ENCODE results near the gene ELF1. TPM values are rescaled to one million over a fixed set of nuclear protein-coding genes. Genes with fewer than 3 reads are reported as not detected.

Gene ELF1
- total and polyA plus RNA-seq, 12 donors, result 9.9 to 60.5 (median 38.2) TPM

DNA sequence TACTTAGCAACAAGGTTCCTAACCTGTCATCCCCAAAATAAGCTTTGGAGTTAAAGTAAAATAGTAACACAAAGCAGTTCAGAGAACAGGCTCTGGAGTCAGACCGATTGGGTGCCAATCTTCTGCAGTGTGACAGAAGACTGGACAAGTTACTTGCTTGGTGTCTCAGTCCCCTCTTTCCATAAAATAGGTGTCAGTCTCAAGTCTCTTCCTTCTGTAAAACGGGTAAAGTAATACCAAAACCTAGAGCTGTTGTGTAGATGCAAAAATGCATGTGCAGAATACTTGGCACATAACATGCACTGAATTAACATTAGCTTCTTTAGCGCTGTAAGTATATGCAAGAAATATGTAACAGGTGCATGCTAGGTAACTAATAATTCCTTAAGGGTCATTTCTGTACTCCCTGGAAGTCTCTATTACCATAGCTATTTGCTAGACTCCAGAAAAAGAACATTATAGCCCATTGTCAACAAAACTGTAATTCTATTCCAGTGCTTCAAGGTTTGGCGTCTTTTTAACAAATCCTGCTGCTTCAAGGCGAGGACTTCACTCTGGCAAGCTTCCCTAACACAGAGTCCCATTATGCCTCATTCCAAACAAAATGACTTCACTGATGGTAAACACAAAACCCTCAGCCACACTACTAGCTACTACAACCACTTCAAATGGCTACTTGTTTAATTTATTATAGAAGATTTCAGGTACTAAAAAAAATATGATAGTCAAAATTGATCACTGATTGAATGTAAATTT lies 32.8 kb downstream of the ELF1 start:
- TF ChIP-seq, protein P1, sequence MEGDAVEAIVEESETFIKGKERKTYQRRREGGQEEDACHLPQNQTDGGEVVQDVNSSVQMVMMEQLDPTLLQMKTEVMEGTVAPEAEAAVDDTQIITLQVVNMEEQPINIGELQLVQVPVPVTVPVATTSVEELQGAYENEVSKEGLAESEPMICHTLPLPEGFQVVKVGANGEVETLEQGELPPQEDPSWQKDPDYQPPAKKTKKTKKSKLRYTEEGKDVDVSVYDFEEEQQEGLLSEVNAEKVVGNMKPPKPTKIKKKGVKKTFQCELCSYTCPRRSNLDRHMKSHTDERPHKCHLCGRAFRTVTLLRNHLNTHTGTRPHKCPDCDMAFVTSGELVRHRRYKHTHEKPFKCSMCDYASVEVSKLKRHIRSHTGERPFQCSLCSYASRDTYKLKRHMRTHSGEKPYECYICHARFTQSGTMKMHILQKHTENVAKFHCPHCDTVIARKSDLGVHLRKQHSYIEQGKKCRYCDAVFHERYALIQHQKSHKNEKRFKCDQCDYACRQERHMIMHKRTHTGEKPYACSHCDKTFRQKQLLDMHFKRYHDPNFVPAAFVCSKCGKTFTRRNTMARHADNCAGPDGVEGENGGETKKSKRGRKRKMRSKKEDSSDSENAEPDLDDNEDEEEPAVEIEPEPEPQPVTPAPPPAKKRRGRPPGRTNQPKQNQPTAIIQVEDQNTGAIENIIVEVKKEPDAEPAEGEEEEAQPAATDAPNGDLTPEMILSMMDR (IDR thresholded peaks at IDR 0.05), result no peak
- Histone ChIP-seq H3K27ac (peak overlapping the region in 8 of 10 donors; percentile 7 to 91 (median 86)), H3K27me3 (no peaks in the 10 kb centered on the region), H3K4me3 (peak overlapping the region in 5 of 10 donors; percentile 29 to 54 (median 39)), H3K36me3 (peaks cover 0 to 7% (median 0%) of the 10 kb centered on the region in 9 donors), H3K9me3 (no peaks in the 10 kb centered on the region), H3K4me1 (peaks cover 7 to 78% (median 52%) of the 10 kb centered on the region in 9 donors)
- ATAC-seq (peak in 2 of 8 donors; percentile 45 to 46), DNase-seq (no peak)
- WGBS, 2 donors, result 33 to 57% methylated on average over 5 of the region's 5 CpGs
- intact Hi-C loops (cut with DNase I), result loop anchor here in 5 of 10 donors (1.0 to 10.0 kb wide), 3 partner anchors 15 to 71 kb away; no protein-coding TSS in a partner anchor

DNA sequence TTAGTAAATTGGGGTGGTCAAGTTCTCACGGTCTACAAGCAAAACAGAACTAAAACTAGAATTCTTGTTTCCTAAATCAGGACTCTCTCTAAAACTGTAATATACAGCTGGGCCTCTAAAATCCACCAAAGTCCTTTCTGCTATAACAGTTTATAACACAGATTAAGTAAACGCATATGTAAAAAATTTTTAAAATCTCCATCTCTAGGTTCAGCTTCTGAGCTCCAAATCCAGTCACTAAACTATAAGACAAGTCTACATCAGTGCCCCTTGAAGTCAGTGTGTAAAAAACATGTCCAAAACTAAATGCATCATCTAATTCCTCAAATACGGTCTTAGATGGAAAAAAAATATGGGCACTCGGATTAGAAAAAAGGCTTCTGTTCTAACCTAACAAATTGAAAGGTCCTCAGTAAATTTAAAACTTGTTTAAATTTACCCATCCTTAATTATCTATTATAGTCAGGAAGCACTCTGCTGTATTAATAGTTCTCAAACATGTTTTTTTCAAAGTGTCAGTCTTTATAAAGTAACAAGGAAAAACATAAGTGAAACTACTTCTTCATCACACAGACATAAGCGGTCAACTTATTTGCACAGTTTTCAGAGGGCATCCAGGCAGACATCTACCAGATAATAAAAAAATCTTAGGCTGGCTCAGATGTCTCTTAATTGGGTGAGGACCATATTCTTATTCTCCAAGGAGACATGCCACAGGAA lies 33.6 kb downstream of the ELF1 start:
- H3K4me3 ChIP-seq, result peak overlapping the region in 6 of 10 donors; percentile 29 to 54 (median 39)
- 49 to 69% methylated on average over 5 of the region's 5 CpGs for WGBS, 2 donors
- H3K9me3 ChIP-seq, result no peaks in the 10 kb centered on the region
- DNase-seq, result no peak
- intact Hi-C loops (cut with DNase I), result loop anchor here in 5 of 10 donors (1.0 to 10.0 kb wide), 3 partner anchors 16 to 72 kb away; no protein-coding TSS in a partner anchor
- peak overlapping the region in 9 of 10 donors; percentile 7 to 91 (median 85) for H3K27ac ChIP-seq
- no peak for ATAC-seq
- peaks cover 7 to 78% (median 57%) of the 10 kb centered on the region in 9 donors for H3K4me1 ChIP-seq
- no peaks in the 10 kb centered on the region for H3K27me3 ChIP-seq
- peaks cover 0 to 14% (median 0%) of the 10 kb centered on the region in 9 donors for H3K36me3 ChIP-seq
- TF ChIP-seq, protein P1 (IDR thresholded peaks at IDR 0.05), result no peak

DNA sequence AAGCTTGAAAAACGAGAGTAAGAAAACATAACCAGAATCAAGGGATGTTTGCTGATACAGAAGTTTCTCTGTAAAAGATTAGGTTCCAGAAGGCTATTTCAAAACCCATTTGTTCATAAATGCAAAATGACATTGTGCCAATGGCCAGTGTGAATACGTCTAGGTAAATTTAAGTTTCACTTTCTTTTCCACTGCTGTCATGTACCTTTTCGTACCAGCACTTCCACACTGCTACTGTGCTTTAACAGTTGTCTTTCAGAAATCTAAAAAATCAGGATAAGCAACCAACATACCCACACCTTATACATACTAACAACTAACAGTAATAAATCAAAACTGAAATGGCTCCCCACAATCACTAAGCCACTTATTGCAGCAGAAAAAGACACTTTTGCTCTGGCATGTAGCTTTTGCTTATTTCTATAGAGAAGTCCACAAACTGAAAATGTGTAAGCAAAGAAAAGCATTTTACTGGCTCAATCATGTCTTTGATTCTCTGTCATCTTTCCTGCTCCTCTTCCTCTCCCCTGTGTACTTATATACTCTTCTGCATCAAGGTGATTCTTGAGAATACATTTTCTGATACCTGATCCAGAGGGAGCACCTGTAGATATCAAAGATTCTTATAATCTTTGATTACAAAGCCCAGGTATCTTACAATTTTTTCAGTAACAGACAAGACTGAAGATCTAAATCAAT lies 34.3 kb downstream of the ELF1 start:
- 16 to 31% methylated on average over 3 of the region's 3 CpGs for WGBS, 2 donors
- ATAC-seq (peak in 6 of 8 donors; percentile 29 to 54 (median 40)), DNase-seq (no peak)
- intact Hi-C loops (cut with DNase I), result loop anchor here in 8 of 10 donors (5.0 to 10.0 kb wide), 4 partner anchors 38 to 77 kb away; partner anchors contain the start of gene WBP4 (in 1 of the 8)
- Histone ChIP-seq H3K9me3 (no peaks in the 10 kb centered on the region), H3K36me3 (peaks cover 0 to 14% (median 0%) of the 10 kb centered on the region in 9 donors), H3K4me1 (peaks cover 7 to 80% (median 65%) of the 10 kb centered on the region in 9 donors), H3K27me3 (no peaks in the 10 kb centered on the region), H3K4me3 (peak overlapping the region in 8 of 10 donors; percentile 8 to 54 (median 38)), H3K27ac (peak overlapping the region; percentile 19 to 91 (median 84))
- TF ChIP-seq, protein P1 (IDR thresholded peaks at IDR 0.05), result no peak
